Stimulated activated CD8-positive, alpha-beta memory T cell treated with anti-CD3 and anti-CD28 coated beads, Interleukin-12 subunit alpha, Interleukin-12 subunit beta, amount 100 ng/mL, for 4 hours (primary cell): ENCODE measurements around the gene CRISPLD2.

Source experiments
- DNase-seq: peaks from one replicate; pipeline ENCODE4 v3.0.0-alpha.2; 2020; ENCODE audit warnings: low read depth

CRISPLD2 gene, protein sequence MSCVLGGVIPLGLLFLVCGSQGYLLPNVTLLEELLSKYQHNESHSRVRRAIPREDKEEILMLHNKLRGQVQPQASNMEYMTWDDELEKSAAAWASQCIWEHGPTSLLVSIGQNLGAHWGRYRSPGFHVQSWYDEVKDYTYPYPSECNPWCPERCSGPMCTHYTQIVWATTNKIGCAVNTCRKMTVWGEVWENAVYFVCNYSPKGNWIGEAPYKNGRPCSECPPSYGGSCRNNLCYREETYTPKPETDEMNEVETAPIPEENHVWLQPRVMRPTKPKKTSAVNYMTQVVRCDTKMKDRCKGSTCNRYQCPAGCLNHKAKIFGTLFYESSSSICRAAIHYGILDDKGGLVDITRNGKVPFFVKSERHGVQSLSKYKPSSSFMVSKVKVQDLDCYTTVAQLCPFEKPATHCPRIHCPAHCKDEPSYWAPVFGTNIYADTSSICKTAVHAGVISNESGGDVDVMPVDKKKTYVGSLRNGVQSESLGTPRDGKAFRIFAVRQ

DNA sequence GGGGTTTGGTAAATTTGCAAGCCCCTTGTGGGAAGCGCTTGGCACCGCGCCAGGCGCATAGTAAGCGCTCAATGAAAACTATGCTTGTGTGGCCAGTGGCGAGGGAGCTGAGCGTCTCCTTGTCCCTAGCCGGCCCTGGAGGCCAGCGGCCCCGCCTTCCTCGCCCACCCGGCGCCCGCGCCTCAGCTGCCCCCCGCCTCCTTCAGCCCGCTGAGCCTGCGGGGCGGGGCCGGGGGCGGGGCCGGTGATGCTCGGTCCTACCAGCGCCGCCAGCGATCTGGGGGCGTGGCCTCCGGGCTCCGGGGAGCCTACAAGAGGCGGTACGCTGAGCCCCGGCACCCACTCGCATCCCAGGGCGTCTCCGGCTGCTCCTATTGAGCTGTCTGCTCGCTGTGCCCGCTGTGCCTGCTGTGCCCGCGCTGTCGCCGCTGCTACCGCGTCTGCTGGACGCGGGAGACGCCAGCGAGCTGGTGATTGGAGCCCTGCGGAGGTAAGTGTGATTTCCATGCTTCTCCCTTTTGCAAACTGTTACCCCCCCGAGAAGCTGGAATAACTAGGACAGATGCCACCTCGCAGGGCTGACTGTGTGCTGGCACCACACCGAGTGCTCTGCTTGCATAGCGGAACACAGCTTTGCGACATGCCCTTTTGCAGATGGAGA, at the start of gene CRISPLD2:
CRISPLD2 (plus strand) TSS at position 342 of the 661 bp plus-strand sequence. CDS start 18,511 bp downstream, outside the sequence.
- DNase-seq = peak; percentile 65

- DNase-seq = no peak
Observed at GRCh38 chr16:84773312-84773711, 46.5 kb upstream of the CRISPLD2 start.

- no peak for DNase-seq
Observed at GRCh38 chr16:84774810-84775209, 45.0 kb upstream of the CRISPLD2 start.

- no peak for DNase-seq
Observed at GRCh38 chr16:84775262-84775810, 44.4 kb upstream of the CRISPLD2 start.

GRCh38 chr16:84777435-84777834, 42.4 kb upstream of the CRISPLD2 start:
- DNase-seq = no peak

DNA sequence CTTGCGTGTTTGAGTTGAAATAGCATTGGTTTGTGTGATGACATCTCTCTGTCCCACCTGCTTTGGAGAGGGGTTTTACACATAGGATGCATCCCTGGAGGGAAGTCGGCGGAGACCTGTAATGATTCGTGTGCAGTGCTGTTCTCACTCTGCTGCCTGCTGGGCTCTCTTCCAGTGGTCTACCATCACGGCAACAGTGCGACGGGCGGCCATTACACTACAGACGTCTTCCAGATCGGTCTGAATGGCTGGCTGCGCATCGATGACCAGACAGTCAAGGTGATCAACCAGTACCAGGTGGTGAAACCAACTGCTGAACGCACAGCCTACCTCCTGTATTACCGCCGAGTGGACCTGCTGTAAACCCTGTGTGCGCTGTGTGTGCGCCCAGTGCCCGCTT, 41.1 kb upstream of the CRISPLD2 start:
- no peak for DNase-seq

DNA sequence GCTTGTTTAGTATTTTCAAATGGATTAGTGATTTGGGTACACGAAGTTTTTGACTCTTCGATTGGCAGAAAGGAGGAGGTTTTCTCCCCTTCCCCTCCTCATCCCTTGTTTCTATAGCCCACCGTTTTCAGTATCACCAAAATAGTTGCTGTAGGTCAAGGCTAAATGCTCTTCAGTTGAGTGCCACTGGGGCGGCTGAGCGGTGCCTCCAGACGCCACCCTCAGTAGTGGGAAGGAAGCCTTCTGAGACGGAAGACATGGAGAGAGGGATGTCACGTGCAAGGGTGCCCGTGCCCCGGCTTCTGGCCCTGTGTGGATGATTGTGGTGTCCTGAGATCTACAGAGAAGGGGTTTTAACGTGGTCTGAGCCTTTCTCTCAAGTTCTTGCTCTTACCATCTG, 39.7 kb upstream of the CRISPLD2 start:
- no peak for DNase-seq

GRCh38 chr16:84780544-84781376, 39.0 kb upstream of the CRISPLD2 start:
- no peak for DNase-seq

- DNase-seq = no peak
Observed at GRCh38 chr16:84782846-84783245, 36.9 kb upstream of the CRISPLD2 start.

DNA sequence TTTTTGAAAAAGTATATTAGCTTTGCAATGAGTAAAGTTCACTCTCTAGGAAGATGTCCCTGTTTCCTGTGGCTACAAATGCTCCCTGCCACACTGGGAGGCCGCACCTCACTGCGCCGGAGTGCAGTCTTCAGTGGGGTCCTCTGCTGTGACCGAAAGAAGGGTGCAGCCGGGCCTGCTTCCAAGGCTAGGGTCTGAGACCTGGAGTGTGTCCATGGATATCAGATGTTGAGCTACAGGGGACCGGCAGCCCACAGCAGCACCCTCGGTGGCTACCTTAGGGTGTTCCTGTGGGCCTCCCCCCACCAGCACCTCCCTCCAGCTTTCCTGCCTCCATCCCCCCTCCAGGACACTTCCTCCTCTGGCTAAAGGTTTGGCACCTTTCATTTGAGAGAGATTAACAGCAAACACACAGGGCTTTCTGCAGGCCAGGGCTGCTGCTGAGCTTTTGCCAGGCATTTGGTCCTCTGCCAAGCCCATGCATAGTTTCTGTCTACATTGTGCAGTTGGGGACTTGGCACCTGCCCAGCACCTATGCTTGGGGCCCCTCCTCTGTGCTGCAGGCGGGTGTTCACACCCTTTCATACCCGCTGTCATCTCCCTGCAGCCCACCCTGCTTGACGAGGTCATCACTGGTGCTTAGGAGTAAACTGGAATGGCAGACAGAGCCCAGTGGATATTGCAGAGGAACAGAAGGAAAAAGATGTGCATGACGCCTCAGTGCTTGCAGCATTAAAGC, 33.8 kb upstream of the CRISPLD2 start:
- DNase-seq = no peak

- no peak for DNase-seq
Observed at GRCh38 chr16:84786605-84787262, 33.1 kb upstream of the CRISPLD2 start.

- no peak for DNase-seq
Observed at GRCh38 chr16:84787263-84787622, 32.5 kb upstream of the CRISPLD2 start.

GRCh38 chr16:84788920-84789391, 30.8 kb upstream of the CRISPLD2 start:
- DNase-seq = no peak

GRCh38 chr16:84789431-84789830, 30.4 kb upstream of the CRISPLD2 start:
- no peak for DNase-seq

- no peak for DNase-seq
Observed at GRCh38 chr16:84790301-84790700, 29.5 kb upstream of the CRISPLD2 start.

- no peak for DNase-seq
Observed at GRCh38 chr16:84791088-84791487, 28.7 kb upstream of the CRISPLD2 start.

GRCh38 chr16:84791501-84791900, 28.3 kb upstream of the CRISPLD2 start:
- no peak for DNase-seq

- DNase-seq = no peak
Observed at GRCh38 chr16:84794186-84794585, 25.6 kb upstream of the CRISPLD2 start.

DNA sequence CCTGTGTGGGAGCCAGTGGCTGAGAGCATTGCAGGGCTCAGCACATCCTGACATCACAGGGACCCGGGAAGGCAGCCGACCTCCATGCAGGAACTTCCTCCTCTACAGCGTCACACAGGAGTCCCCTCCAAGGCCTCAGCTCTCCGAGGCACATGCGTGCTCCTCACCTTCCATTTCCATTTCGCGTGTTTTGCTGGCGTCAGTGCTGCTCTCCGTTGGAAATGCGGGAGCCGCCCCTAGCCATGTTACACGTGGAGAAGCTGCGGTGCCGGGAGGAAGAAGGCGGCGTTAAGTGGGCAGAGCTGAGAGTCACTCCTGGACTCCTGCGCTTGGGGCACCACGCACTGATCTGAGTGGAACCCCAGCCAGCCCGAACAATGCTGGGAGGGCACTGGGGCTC, 25.2 kb upstream of the CRISPLD2 start:
- no peak for DNase-seq

GRCh38 chr16:84795329-84796053, 24.3 kb upstream of the CRISPLD2 start:
- DNase-seq = no peak
